ENCODE measurements around the gene CBFB. TPM values are rescaled to one million over a fixed set of nuclear protein-coding genes. Genes with fewer than 3 reads are reported as not detected.

Gene CBFB
- total and polyA plus RNA-seq, 9 of the 15 experiments (the other 6 are each of a cell fraction or from before 2014, with no cell fraction given) = 22.0 to 112 (median 66.5) TPM

- TF ChIP-seq ZFP91 (CRISPR knock-in tag; IDR thresholded peaks at IDR 0.05) = no peak
- TF ChIP-seq ZBTB17 (CRISPR knock-in tag; IDR thresholded peaks at IDR 0.05) = no peak
- TF ChIP-seq ESRRA (IDR thresholded peaks at IDR 0.05; ENCODE audit: borderline replicate concordance, low read depth) = no peak
- 0 out of 2 replicates have a peak, but pooled peaks have one; percentile 20 for TF ChIP-seq NR2C1 (IDR thresholded peaks at IDR 0.05)
- peak; percentile 70; the same call in 1 of the 2 replicates for TF ChIP-seq NR2C1 (tag; IDR thresholded peaks at IDR 0.05)
- TF ChIP-seq, protein P1, sequence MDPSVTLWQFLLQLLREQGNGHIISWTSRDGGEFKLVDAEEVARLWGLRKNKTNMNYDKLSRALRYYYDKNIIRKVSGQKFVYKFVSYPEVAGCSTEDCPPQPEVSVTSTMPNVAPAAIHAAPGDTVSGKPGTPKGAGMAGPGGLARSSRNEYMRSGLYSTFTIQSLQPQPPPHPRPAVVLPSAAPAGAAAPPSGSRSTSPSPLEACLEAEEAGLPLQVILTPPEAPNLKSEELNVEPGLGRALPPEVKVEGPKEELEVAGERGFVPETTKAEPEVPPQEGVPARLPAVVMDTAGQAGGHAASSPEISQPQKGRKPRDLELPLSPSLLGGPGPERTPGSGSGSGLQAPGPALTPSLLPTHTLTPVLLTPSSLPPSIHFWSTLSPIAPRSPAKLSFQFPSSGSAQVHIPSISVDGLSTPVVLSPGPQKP (CRISPR knock-in tag; IDR thresholded peaks at IDR 0.05) = no peak
- TF ChIP-seq PHF20 (IDR thresholded peaks at IDR 0.05; ENCODE audit: partially characterized antibody) = no peak
- no peak for TF ChIP-seq E2F1 (CRISPR knock-in tag; IDR thresholded peaks at IDR 0.05)
- TF ChIP-seq ZNF79 (CRISPR knock-in tag; IDR thresholded peaks at IDR 0.05; ENCODE audit: low read depth) = no peak
- TF ChIP-seq TFAM (CRISPR knock-in tag; conservative IDR thresholded peaks at IDR 0.05) = no peak
- no peak for TF ChIP-seq CHD7 (IDR thresholded peaks at IDR 0.05; ENCODE audit: low read depth, low read length)
- no peak for TF ChIP-seq ZNF384 (IDR thresholded peaks at IDR 0.05; ENCODE audit: low read depth, low read length)
- TF ChIP-seq NUFIP1 (IDR thresholded peaks at IDR 0.05; ENCODE audit: partially characterized antibody) = no peak
- TF ChIP-seq KLF1 (tag; IDR thresholded peaks at IDR 0.05) = peak; percentile 41; the same call in 1 of the 2 replicates
These were observed 718 bp upstream of the CBFB start (continued) for GRCh38 chr16:67028167-67028695.
